Vagina (tissue), 2 donors: ENCODE measurements around the gene ORC4.

Source experiments
- CTCF ChIP-seq, 3 experiments: fragments of 450-650 bp in 2 of 3; fragments of 200-600 bp in 1 of 3; sonication (generic) in 1 of 3; IDR thresholded peaks; one replicate each; pipeline ENCODE4 v1.5.1; 2017 to 2019; ENCODE audit warnings: antibody characterized with exemption in 3 of 3, mild to moderate bottlenecking in 2 of 3, moderate library complexity in 2 of 3
- POLR2AphosphoS5 ChIP-seq, 2 donors: sonication (generic); formaldehyde crosslinking; IDR thresholded peaks; one replicate each; pipeline ENCODE4 v1.9.0; 2017; ENCODE audit warnings: antibody characterized with exemption in 2 of 2, mild to moderate bottlenecking in 2 of 2, low read depth in 1 of 2; ENCODE audit not compliant: insufficient read depth in 1 of 2

- TF ChIP-seq CTCF (IDR thresholded peaks at IDR 0.05), result no peak
- TF ChIP-seq POLR2AphosphoS5 (IDR thresholded peaks at IDR 0.05; ENCODE audit: insufficient read depth in 1 of 2, low read depth in 1 of 2), result no peak
Measured at GRCh38 chr2:147884830-147885229, 135.7 kb downstream of the ORC4 start.
